Activated CD8-positive, alpha-beta memory T cell treated with anti-CD3 and anti-CD28 coated beads, Interleukin-2, amount 50 U/mL, for 24 hours (primary cell): ENCODE data around the gene STAT5B.
"Not testable (repeated sequence)": the region's sequence is repeated elsewhere in the genome, so short reads cannot be mapped to it uniquely, and the experiment has no call there.

Experiments used
- DNase-seq: peaks from one replicate; pipeline ENCODE4 v3.0.0-alpha.2; 2020; ENCODE audit errors: extremely low read depth

The STAT5B gene

DNA sequence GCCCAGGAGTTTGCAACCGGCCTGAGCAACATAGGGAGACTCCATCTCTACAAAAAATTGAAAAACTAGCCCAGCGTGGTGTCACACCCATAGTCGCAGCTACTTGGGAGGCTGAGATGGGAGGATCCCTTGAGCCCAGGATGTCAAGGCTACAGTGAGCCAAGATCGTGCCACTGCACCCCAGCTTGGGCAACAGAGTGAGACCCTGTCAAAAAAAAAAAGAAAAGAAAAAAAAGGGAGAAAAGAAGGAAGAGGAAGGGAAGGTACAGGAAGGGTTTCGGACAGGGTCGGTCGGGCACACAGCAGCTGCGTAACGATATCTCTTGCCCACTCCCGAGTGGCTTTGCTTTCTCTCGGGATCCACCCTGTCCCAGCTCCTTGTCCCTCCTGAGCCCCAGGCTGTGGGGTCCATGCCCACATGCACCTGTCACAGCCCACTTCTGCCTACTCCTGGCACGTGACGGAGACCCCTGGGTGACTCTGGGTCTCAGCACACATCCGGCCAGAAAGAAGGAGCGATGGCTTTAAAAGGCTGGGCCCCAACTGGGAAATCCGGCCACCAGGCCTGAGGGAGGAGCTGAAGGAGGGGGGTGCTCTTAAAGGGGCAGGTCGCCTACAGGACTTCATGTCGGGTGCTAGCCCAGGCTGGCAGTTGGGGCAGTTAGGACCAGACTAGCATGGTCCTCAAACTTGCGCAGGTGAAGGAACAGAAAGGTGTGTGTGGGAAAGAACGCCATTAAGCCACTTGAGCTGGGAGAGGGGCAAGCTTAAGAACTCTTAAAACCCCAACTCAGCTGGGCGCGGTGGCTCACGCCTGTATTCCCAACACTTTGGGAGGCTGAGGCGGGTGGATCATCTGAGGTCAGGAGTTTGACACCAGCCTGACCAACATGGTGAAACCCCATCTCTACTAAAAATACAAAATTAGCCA is 82.0 kb downstream of the STAT5B start, which contains the start of gene GHDC:
TSS of gene GHDC (minus strand) at position 526 of the 931 bp plus-strand sequence. CDS start 913 bp downstream, outside the sequence.
- peak; percentile 61 for DNase-seq

DNA sequence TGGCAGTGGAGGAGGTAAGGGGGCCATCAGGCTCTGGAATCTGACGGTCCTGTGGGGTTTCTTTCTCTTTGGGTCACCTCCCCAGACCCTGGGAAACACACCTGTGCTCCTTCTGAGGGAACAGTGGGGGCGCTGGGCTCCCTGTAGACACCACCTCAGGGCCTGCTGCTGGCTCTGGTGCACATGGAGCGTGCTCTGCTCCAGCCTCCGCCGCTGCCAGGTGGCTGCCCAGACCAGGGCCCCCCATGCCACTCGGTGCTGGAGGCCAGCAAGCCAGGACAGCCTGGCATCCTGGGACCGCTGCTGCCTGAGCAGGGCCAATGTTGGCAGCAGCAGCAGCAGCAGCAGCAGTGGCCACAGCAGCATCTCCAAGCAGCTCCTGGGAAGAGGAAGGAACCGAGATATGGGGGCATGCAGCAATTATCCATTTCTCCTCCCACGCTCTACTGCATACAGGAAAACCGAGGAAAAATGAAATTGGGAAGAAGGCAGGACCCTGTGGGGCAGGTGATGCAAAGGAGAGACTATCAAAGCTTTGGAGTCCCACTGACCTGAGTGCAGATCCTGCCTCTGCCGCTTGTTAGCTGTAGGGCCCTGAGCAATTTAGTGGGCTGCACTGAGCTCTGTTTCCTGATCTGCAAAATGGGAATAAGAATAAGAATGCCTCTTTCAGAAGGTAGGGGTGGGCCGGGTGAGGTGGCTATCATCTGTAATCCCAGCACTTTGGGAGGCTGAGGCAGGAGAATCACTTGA is 82.8 kb downstream of the STAT5B start:
- no peak for DNase-seq

DNA sequence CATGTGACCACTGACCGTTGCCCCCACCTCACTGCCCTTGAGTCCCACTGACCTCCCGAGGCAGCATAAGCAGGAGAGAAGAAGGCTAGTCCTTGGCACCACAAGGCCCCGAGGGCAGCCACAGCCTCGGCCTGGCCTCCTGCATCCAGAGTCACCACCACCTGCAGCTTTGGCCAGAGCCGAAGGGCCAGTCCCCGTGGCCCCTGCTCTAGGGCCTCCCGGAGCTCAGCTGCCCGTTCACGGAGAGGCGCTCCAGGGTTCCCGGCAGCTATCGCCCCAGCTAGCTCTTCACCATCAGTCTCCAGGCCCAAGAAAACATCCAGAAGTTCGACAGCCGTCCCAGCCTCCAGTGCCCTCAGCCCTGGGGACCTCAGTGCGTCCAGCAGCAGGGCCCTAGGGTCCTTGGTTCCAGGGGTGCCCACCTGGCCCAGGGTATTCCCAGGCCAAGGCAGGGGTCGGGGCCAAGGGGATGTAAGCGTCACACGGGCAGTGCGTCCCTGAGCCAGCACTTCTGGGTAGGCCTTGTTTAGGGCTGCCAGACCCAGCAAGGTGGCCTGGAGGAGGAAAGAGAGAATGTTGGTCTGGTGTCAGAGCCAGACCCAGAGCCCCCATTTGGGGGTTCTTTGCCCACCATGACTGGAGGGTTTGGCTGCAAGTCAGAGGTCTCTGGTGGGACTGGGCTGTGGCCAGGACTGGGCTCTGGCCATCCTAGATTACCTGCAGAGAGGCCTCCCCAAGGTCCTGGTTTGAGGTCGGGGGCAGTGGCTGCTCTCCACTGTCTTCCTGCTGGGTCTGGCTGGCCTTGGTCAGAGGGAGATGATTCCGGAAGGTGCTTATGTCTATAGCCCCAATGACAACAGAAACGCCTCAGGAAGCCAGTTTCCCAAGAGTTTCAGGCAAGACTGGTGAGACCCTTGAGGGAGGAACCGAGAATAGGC is 83.7 kb downstream of the STAT5B start:
- DNase-seq, result no peak

DNA sequence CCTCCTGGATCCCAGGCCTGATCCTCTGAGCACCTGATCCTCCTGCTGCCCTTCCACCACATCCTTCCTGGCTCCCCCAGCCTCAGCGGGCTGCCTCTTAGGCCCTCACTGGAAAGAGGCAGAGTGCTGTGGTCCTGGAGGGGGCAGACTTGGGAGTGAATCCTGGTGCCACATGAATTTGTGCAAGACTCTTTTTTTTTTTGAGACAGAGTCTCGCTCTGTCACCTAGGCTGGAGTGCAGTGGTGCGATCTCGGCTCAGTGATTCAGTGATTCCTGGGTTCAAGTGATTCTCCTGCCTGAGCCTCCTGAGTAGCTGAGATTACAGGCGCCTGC is 84.9 kb downstream of the STAT5B start:
- DNase-seq, result no peak

DNA sequence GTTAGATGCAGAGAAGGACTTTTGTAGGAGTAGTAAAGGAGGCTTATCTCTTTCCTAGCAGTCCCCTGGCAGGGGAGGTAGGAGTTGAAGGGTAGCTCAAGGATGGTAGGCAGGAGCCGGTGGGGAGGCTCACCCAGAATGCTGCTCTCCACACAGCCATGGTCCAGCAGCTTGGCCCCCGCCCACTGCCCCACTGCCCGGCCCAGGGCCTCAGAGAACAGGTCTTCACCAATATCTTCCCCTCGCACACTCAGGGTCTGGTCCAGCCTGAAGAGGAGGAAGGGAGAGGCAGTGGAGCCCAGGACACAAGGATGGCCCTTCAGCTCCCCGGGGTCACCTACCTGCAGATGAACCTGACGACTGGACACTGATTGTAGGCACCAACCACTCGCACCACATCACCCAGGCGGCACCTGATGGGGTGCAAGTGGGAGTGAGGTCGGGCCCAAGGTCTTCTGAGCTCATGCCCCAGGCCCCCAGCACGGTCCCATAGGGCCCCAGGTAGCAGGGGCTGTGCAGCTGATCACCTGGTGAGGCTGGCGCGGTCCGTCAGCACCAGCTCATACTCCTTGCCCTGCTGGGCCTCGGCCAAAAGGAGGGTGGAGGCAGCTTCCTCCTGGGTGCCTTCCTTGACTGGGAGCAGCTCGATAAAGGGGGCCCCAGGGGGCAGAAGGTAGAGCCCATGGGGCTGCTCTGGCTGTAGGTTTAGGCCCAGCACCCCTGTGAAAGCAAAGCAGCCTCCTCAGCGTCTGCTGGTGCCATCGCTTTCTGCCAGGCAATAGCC is 85.5 kb downstream of the STAT5B start:
- no peak for DNase-seq

DNA sequence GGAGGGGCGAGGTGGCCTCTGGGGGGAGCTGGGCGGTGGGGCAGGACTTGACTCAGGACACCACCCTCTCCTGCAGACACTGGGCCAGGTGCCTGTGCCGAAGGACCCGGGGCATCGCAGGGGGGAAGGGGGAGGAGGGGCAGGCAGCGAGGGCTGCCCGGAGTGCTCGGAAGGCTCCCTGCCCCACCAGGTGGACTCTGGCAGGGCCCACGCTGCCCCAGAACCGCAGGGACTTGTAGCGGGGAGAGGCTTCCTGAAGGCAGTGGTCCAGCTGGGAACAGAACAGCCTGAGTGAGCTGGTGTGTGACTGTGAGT is 86.6 kb downstream of the STAT5B start:
- DNase-seq, result no peak

- DNase-seq, result no peak
Measured at GRCh38 chr17:42188749-42189650, 87.2 kb downstream of the STAT5B start.

DNA sequence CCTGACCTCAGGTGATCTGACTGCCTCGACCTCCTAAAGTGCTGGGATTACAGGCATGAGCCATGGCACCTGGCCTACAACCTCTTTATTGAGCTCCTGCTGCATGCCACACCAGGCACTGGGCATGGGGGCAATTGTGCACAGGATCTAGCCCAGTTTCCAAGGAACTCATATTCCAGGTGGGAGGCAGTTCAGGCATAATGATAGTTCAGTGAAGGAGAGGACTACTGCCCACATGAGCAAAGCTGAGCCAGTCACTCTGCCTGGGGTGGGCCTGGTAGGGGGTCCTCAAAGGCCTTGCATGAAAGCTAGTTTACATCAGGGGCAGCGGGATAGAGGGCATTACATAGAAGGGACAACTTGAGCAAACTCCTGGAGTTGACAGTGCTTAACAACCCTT is 88.4 kb downstream of the STAT5B start:
- DNase-seq, result no peak

- DNase-seq, result not testable (repeated sequence)
Measured at GRCh38 chr17:42186191-42186590, 90.0 kb downstream of the STAT5B start.

DNA sequence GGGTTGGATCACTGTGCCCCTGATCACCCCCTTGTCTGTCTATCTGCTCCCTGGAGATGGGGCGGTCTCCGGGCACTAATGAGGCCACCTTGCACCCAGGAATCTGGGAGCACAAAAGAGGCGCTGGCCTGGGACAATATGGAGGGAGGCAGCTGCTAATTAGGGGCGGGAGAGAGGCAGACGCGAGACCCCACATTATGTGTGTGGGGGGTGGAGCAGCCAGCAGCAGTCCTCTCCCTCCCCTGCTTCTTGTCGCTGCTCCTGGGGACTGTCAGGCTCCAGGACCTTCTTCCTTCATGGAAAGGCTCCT is 90.6 kb downstream of the STAT5B start:
- no peak for DNase-seq

DNA sequence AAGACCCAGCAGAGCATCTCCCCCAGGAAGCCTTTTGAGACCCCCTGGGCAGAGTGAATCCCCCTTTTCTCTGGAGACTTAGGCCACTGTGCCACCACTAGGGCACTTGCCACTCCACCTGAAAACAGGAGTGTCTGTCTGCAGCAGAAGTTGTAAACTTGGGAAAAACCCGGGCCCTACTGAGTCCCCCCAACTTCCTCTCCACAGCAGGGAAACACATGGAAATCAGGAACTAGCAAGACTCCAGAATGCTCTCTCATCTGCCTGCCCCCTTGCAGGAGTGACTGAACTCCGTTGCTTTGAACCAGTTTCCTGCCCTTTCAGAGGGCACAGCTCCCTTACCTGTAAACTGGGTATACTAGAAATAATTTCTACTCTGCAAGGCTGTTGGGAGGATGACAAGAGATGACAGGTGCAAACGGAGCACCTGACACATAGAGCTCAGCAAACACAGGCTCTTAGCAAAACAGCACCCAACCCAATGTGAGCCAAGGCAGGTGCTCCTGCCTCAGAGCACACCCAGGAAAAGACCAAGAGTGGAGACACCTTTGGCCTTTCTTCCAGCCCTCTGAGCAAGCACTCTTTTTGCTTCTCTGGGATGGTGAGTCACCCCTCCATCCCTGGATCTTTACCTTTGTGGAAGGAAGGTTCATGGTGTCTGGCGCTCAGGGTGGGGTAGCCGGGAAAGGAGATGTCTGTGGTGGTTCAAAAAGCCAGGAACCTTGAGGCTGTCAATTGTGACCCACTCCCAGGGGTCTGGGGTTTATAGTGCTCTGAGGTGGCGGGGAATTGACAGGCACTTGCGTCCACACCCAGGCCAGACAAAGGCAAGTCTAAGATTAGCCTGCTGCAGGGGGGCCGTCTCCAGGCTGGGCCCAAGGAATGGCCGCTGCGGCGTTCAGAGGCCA is 91.2 kb downstream of the STAT5B start, which contains the start of gene HCRT:
TSS of gene HCRT (minus strand) at position 740 of the 908 bp plus-strand sequence. CDS start at position 653, 87 bp downstream.
- no peak for DNase-seq

- DNase-seq, result no peak
Measured at GRCh38 chr17:42183741-42184711, 92.2 kb downstream of the STAT5B start.

DNA sequence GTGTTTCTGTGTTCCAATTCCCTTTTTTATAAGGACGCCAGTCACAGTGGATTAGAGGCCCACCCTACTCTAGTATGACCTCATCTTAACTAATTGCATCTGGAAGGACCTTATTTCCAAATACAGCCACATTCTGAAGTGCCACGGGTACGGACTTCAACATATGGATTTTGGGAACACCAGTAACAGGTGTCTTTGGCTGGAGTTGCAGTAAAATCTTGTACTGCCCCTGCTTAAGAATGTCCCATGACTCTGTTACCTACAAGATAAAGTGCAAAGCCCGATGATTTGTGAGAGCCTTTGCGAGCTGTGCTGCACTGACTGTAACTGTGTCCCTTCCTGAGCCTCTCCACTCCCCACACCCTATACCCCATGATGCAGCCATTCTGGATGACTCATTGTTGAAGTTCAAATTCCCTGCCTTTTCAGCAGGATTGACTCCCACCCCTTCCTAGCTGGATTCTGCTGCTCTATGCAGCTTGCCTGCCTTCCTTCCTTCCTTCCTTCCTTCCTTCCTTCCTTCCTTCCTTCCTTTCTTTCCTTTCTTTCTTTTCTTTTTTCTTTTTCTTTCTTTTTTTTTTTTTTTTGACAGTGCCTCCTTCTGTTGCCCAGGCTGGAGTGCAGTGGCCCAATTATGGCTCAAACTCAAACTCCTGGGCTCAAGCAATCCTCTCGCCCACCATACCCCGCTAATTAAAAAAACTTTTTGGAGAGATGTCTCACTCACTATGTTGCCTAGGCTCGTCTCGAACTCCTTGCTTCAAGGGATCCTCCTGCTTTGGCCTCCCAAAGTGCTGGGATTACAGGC is 93.1 kb downstream of the STAT5B start:
- no peak for DNase-seq

DNA sequence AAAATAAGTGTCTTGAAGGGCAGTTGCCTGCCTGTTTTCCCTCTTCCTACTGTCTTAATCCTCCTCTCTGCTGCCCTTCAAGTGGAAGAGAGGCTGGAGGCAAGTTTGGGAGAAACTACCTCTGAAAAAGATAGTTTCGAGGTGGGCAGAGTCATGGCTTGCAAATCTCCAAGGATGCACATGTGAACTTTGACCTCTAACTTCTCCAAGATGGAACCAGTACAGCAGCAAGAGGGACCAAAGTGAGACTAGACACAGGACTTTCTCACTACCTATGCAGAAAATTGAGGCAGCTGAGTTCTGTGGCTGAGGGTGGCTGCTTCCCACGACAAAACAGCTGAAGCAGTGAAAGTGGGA is 94.4 kb downstream of the STAT5B start:
- DNase-seq, result no peak

- DNase-seq, result peak; percentile 58
Measured at GRCh38 chr17:42180922-42181850, 95.0 kb downstream of the STAT5B start, which contains the start of gene KCNH4. KCNH4 (minus strand) TSS chr17:42181142; CDS start chr17:42180945, 197 bp downstream.

DNA sequence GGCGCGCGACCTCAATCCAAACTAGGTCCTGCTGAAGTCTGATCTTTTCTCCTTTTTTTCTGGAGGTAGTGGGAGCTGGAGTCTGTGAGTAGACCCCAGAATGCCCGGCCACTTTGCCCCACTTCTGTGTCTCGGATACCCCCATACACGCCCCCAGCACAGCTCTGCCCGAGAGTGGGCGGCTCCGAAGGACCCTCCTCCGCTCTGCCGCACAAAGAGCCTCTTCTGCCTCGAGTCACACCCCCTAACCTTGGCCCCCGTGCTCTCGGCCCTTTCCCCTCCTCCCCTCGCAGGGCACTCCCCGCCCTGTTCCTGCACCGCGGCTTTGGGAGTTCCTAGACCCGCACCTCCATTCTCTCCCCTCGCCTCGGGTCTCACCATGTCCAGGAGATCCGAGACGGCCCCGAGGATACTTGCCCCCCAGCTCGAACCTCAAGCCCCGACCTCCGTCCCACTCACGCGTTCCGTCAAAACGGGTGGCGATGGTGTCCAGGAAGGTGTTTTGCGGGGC is 95.7 kb downstream of the STAT5B start:
- no peak for DNase-seq
